Measurements from ENCODE around the gene UBR3.
"Not testable (repeated sequence)": the region's sequence is repeated elsewhere in the genome, so short reads cannot be mapped to it uniquely, and the experiment has no call there.

UBR3 gene

GRCh38 chr2:169945515-169945914 lies 118.3 kb downstream of the UBR3 start:
- in situ Hi-C loops (cut with MboI; ENCODE audit: low sequenced_read_pairs), result no loop called here

- in situ Hi-C loops (cut with MboI; ENCODE audit: low sequenced_read_pairs), result no loop called here
Measured at GRCh38 chr2:169946092-169946491, 118.8 kb downstream of the UBR3 start.

- in situ Hi-C loops (cut with MboI; ENCODE audit: low sequenced_read_pairs), result no loop called here
Measured at GRCh38 chr2:169946546-169946945, 119.3 kb downstream of the UBR3 start.

GRCh38 chr2:169955940-169956339 lies 128.7 kb downstream of the UBR3 start:
- in situ Hi-C loops (cut with MboI; ENCODE audit: low sequenced_read_pairs), result no loop called here

GRCh38 chr2:169957219-169957618 lies 130.0 kb downstream of the UBR3 start:
- in situ Hi-C loops (cut with MboI; ENCODE audit: low sequenced_read_pairs), result not testable (repeated sequence)

- in situ Hi-C loops (cut with MboI; ENCODE audit: low sequenced_read_pairs), result no loop called here
Measured at GRCh38 chr2:169961911-169962310, 134.7 kb downstream of the UBR3 start.

GRCh38 chr2:169963786-169964185 lies 136.5 kb downstream of the UBR3 start:
- in situ Hi-C loops (cut with MboI; ENCODE audit: low sequenced_read_pairs), result no loop called here

GRCh38 chr2:169964740-169965139 lies 137.5 kb downstream of the UBR3 start:
- in situ Hi-C loops (cut with MboI; ENCODE audit: low sequenced_read_pairs), result no loop called here

GRCh38 chr2:169965495-169965894 lies 138.2 kb downstream of the UBR3 start:
- in situ Hi-C loops (cut with MboI; ENCODE audit: low sequenced_read_pairs), result no loop called here

- in situ Hi-C loops (cut with MboI; ENCODE audit: low sequenced_read_pairs), result no loop called here
Measured at GRCh38 chr2:169966454-169966853, 139.2 kb downstream of the UBR3 start.

GRCh38 chr2:169968743-169969142 lies 141.5 kb downstream of the UBR3 start:
- in situ Hi-C loops (cut with MboI; ENCODE audit: low sequenced_read_pairs), result no loop called here

GRCh38 chr2:169975221-169975620 lies 148.0 kb downstream of the UBR3 start:
- in situ Hi-C loops (cut with MboI; ENCODE audit: low sequenced_read_pairs), result no loop called here

- in situ Hi-C loops (cut with MboI; ENCODE audit: low sequenced_read_pairs), result no loop called here
Measured at GRCh38 chr2:169976335-169976851, 149.1 kb downstream of the UBR3 start.

- in situ Hi-C loops (cut with MboI; ENCODE audit: low sequenced_read_pairs), result no loop called here
Measured at GRCh38 chr2:169977530-169977929, 150.3 kb downstream of the UBR3 start.

GRCh38 chr2:169978402-169979017 lies 151.3 kb downstream of the UBR3 start:
- in situ Hi-C loops (cut with MboI; ENCODE audit: low sequenced_read_pairs), result no loop called here

GRCh38 chr2:169979025-169979424 lies 151.8 kb downstream of the UBR3 start:
- in situ Hi-C loops (cut with MboI; ENCODE audit: low sequenced_read_pairs), result no loop called here

GRCh38 chr2:169980001-169980400 lies 152.7 kb downstream of the UBR3 start:
- in situ Hi-C loops (cut with MboI; ENCODE audit: low sequenced_read_pairs), result no loop called here

- in situ Hi-C loops (cut with MboI; ENCODE audit: low sequenced_read_pairs), result no loop called here
Measured at GRCh38 chr2:169980643-169981042, 153.4 kb downstream of the UBR3 start.

- in situ Hi-C loops (cut with MboI; ENCODE audit: low sequenced_read_pairs), result no loop called here
Measured at GRCh38 chr2:169982929-169983328, 155.7 kb downstream of the UBR3 start.

GRCh38 chr2:169983506-169983905 lies 156.3 kb downstream of the UBR3 start:
- in situ Hi-C loops (cut with MboI; ENCODE audit: low sequenced_read_pairs), result no loop called here

GRCh38 chr2:169984145-169984544 lies 156.9 kb downstream of the UBR3 start:
- in situ Hi-C loops (cut with MboI; ENCODE audit: low sequenced_read_pairs), result no loop called here

- in situ Hi-C loops (cut with MboI; ENCODE audit: low sequenced_read_pairs), result no loop called here
Measured at GRCh38 chr2:169994752-169995151, 167.5 kb downstream of the UBR3 start.
